ENCODE results near the gene PLD2.
A peak's percentile ranks its signal among the peaks of the same experiment; 100 is the strongest.

Gene PLD2

DNA sequence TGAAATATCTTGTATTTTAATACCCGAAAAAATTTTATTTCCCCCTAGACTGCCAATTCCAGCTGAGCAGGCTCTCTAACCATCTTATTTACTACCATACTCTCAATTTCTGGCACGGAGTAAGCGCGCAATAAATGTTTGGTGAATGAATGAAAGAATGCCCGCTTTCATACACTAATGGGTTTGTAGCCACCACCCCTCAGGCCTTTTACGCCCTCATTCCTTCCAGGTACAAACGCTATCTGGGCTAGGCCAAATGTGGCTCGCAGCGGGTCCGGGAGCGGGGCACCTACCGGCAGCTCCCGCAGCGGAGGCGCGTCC lies 536 bp upstream of the PLD2 start:
- DNase-seq (ENCODE audit: low read depth): no peak
- H3K4me3 ChIP-seq (ENCODE audit: control insufficient read depth, low read depth, low read length): peak overlapping the region; percentile 69
- TF ChIP-seq, protein P1, sequence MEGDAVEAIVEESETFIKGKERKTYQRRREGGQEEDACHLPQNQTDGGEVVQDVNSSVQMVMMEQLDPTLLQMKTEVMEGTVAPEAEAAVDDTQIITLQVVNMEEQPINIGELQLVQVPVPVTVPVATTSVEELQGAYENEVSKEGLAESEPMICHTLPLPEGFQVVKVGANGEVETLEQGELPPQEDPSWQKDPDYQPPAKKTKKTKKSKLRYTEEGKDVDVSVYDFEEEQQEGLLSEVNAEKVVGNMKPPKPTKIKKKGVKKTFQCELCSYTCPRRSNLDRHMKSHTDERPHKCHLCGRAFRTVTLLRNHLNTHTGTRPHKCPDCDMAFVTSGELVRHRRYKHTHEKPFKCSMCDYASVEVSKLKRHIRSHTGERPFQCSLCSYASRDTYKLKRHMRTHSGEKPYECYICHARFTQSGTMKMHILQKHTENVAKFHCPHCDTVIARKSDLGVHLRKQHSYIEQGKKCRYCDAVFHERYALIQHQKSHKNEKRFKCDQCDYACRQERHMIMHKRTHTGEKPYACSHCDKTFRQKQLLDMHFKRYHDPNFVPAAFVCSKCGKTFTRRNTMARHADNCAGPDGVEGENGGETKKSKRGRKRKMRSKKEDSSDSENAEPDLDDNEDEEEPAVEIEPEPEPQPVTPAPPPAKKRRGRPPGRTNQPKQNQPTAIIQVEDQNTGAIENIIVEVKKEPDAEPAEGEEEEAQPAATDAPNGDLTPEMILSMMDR (conservative IDR thresholded peaks at IDR 0.05; ENCODE audit: control insufficient read depth, insufficient read depth, low read depth, low read length): no peak

DNA sequence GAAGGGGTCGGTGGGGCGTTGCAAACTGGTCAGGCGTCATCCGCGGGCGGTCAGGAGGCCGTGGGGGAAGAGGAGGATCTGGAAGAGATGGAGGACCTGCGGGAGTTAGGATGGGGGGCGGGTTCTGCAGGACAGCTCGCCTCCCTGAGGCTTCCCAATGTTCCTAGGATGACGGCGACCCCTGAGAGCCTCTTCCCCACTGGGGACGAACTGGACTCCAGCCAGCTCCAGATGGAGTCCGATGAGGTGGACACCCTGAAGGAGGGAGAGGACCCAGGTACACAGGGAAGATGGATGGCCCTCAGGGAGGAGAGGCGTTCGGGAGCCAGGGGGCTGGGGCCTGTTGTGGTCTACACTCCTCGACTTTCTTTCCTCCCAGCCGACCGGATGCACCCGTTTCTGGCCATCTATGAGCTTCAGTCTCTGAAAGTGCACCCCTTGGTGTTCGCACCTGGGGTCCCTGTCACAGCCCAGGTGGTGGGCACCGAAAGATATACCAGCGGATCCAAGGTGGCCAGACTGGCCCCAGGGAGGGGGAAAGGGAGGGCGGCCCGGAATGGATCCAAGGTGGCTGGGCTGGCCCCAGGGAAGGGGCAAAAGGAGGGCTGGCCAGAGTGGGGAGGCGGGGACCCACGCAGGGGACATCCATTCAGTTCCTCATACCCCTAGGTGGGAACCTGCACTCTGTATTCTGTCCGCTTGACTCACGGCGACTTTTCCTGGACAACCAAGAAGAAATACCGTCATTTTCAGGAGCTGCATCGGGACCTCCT lies 839 bp downstream of the PLD2 start:
- H3K4me3 ChIP-seq (ENCODE audit: control insufficient read depth, low read depth, low read length): peak overlapping the region; percentile 65
- no peak for DNase-seq (ENCODE audit: low read depth)
- TF ChIP-seq, protein P1 (conservative IDR thresholded peaks at IDR 0.05; ENCODE audit: control insufficient read depth, insufficient read depth, low read depth, low read length): no peak

DNA sequence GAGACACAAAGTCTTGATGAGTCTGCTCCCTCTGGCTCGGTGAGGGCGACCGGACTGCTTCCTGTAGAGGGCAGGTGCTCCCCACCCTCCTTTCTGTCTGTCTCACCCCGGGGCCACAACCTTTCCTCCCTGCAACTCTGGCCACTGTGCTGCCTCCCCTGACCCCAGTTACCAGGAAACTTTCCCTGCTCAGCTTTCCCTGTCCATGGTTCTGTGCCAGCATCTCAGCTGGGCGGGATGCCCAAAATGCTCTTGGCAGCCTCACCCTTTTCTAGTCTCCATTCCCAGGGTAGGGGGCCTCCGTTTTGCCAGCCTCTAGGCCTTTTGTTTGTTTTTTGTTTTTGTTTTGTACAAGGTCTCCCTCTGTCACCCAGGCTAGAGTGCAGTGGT lies 1.4 kb downstream of the PLD2 start:
- H3K4me3 ChIP-seq (ENCODE audit: control insufficient read depth, low read depth, low read length): no peak overlapping the region
- TF ChIP-seq, protein P1 (conservative IDR thresholded peaks at IDR 0.05; ENCODE audit: control insufficient read depth, insufficient read depth, low read depth, low read length): no peak
- no peak for DNase-seq (ENCODE audit: low read depth)

DNA sequence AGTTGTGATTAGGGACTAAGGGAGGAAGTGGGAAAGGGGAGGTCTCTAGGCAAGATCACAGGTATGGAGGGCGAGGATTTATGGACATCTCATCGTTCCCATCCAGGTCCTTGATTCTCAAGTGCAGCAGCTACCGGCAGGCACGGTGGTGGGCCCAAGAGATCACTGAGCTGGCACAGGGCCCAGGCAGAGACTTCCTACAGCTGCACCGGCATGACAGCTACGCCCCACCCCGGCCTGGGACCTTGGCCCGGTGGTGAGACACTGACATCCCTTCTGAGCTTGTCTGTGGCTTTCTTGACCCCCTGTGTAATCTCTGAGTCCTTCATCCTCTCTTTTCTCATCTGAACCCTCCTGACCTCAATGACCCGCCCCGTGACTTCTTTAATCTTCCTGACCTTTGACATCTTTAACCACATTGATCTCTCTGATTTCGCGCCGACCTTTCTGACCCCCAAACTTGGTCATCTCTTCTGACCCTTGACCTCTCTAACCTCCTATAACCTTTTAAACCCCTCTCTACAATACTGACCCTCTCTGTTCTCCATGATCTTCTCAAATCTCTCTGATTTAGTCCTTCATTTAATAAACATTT lies 3.8 kb downstream of the PLD2 start:
- TF ChIP-seq, protein P1 (conservative IDR thresholded peaks at IDR 0.05; ENCODE audit: control insufficient read depth, insufficient read depth, low read depth, low read length): no peak
- H3K4me3 ChIP-seq (ENCODE audit: control insufficient read depth, low read depth, low read length): no peak overlapping the region
- DNase-seq (ENCODE audit: low read depth): no peak

DNA sequence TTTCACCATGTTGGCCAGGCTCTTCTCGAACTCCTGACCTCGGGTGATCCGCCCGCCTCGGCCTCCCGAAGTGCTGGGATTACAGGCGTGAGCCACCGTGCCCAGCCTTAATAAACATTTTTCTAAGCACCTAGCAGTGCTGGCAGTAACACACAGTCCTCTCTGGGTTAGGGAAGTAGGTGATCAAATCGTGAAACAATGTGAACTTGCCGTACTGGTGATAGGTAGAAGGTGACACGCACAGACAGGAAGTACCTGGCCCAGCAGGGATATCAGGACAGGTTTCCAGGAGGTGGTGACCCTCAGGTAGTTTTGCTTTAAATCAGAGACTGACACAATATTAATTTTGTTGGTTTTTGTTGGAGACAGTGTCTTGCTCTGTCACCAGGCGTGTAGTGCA lies 4.5 kb downstream of the PLD2 start:
- H3K4me3 ChIP-seq (ENCODE audit: control insufficient read depth, low read depth, low read length): no peak overlapping the region
- no peak for DNase-seq (ENCODE audit: low read depth)
- TF ChIP-seq, protein P1 (conservative IDR thresholded peaks at IDR 0.05; ENCODE audit: control insufficient read depth, insufficient read depth, low read depth, low read length): no peak

DNA sequence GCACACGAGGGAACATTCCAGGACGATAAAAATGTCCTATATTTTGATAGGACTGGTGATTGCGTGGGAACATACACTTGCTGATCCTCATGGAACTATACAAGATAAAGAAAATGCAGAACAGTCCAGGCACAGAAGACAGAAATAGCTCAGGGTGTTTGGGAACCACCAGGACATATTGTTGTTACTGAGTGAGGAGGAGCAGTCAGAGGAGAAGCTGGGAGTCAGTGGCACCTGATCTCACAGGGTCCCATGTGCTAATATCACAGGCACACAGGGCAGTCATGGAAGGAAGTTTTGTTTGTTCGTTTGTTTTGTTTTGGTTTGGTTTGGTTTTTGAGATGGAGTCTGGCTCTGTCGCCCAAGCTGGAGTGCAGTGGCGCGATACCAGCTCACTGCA lies 5.7 kb downstream of the PLD2 start:
- no peak for DNase-seq (ENCODE audit: low read depth)
- TF ChIP-seq, protein P1 (conservative IDR thresholded peaks at IDR 0.05; ENCODE audit: control insufficient read depth, insufficient read depth, low read depth, low read length): no peak
- no peak overlapping the region for H3K4me3 ChIP-seq (ENCODE audit: control insufficient read depth, low read depth, low read length)
